Activated CD4-positive, CD25-positive, alpha-beta regulatory T cell treated with anti-CD3 and anti-CD28 coated beads, Interleukin-2, amount 50 U/mL, for 24 hours (primary cell): ENCODE results near the gene TACC2.
"Not testable (repeated sequence)": the region's sequence is repeated elsewhere in the genome, so short reads cannot be mapped to it uniquely, and the experiment has no call there.

Source experiments
- ATAC-seq, 2 donors: fragments of 150-1000 bp; cut with Tn5 transposase; one replicate each; pipeline ENCODE4 v1.10.0; 2021; ENCODE audit warnings: mild to moderate bottlenecking in 1 of 2, moderate library complexity in 1 of 2

Gene TACC2

DNA sequence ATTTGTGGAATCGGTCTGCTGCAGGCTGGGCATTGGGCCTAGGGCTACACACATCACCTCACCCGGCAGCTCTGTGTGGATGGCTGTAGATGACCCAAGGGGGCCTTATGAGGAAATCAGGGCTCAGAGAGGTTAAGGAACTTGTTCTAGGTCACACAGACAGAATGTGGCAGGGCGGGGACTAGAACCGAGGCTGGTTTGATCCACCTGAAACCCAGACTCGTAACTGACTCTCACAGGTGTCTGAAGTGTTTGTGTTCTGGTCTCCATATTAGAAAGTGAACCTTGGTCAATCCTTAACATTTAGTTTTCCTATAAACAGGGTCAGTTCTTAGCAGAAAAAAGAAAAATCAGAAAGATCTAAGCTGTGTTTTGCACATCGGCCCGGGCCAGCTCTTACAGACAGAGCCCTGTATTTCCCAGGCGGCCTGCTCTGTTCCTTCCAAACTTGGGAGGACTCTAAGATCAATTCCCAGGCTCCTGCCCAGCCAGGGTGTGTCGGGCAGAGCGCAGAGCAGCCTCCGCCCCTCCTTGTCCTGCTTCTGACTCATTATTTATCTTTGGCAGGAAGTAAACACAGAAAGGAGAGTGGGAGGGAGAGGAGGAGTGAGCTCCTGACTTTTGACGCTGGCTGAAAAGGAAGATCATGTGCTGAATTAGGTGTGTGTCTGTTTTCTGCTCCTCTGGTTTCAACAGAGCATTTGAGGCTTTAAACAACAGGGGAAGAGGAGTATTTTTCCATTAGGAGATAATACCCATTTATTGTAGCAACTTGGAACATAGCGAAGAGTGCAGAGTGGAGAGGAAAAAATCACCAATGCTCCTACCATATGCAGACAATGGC is 74.1 kb downstream of the TACC2 start:
- ATAC-seq: no peak

- not testable (repeated sequence) for ATAC-seq
Measured at GRCh38 chr10:122066337-122066939, 77.5 kb downstream of the TACC2 start.

- ATAC-seq: no peak
Measured at GRCh38 chr10:122068844-122069243, 79.9 kb downstream of the TACC2 start.

GRCh38 chr10:122072491-122072890 is 83.5 kb downstream of the TACC2 start:
- no peak for ATAC-seq

DNA sequence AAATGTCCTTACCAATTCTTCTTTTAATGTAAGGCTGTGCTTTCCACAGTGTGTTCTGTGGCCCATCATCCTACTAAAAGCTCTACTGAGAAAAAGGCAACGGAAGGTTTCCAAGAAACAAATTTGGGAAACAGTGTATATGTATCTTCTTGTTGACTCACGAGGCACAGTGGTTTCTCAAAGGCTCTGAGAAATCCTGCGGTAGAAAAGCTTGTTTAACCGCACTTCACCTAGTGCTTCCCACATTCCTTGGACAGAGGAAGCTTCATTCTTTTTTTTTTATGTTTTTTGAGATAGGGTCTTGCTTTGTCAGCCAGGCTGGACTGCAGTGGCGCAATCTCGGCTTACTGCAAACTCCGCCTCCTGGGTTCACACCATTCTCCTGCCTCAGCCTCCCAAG is 84.5 kb downstream of the TACC2 start:
- ATAC-seq: no peak

GRCh38 chr10:122075171-122075570 is 86.2 kb downstream of the TACC2 start:
- no peak for ATAC-seq

DNA sequence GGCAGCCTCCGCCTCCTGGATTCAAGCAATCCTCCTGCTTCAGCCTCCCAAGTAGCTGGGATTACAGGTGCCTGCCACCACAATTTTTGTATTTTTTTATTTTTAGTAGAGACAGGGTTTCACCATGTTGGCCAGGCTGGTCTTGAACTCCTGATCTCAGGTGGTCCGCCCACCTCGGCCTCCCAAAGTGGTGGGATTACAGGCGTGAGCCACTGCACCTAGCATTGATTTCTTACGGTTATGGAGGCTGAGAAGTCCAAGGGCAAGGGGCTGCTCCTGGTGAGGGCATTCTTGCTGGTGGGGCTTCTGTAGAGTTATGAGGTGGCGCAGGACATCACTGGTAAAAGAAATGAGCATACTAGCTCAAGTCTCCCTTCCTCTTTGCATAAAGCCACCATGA is 86.9 kb downstream of the TACC2 start:
- not testable (repeated sequence) for ATAC-seq

DNA sequence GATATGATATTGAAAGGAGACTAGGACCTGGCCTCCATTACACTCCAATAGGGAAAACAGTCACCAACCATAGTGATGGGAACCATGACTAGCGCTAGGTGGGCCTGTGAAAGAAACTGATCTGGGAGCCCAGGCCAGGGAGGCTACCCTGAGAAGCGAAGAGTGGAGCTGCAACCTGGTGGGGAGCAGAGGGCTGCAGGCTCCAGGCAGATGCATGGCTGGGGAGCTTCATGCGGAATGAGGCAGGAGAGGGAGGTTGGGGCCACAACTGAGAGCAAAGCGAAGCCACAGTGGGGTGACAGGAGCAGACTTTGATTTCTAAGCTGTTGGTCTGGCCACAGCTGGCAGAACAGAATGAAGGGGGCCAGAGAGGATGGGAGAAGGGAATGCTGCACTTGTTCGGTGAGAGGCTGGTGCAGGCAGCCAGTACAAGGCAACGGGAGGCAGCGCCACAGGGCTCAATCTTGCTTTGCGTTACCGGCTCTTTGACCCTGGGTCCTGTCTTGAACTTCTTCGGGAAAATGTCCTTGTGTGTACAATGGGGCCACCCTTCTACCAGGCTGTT is 88.4 kb downstream of the TACC2 start:
- ATAC-seq: no peak

DNA sequence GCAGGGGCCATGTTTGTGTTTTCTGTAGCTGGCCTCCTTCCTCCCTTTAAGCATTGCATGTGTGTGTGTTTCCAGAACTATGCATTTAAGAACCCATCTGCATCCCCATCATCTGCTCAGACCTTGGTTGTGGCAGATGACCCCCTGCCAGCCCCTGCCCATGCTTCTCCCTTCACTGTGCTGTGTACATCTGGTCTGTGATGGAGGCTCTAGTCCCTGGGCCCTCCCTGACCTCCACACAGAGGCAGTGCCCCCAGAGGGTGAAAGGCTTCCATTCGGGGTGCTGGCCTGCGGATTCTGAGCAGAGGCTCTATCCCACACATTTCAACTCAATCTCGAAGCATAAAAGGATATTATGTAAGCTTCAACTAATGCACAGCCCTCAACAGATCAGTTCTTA is 89.4 kb downstream of the TACC2 start:
- ATAC-seq: no peak

GRCh38 chr10:122078965-122079795 is 90.2 kb downstream of the TACC2 start:
- ATAC-seq: no peak

GRCh38 chr10:122082616-122083477 is 93.9 kb downstream of the TACC2 start:
- ATAC-seq: no peak

GRCh38 chr10:122083478-122084025 is 94.6 kb downstream of the TACC2 start:
- no peak for ATAC-seq

GRCh38 chr10:122084286-122085041 is 95.5 kb downstream of the TACC2 start:
- ATAC-seq: no peak

GRCh38 chr10:122085423-122085911 is 96.5 kb downstream of the TACC2 start:
- ATAC-seq: no peak

DNA sequence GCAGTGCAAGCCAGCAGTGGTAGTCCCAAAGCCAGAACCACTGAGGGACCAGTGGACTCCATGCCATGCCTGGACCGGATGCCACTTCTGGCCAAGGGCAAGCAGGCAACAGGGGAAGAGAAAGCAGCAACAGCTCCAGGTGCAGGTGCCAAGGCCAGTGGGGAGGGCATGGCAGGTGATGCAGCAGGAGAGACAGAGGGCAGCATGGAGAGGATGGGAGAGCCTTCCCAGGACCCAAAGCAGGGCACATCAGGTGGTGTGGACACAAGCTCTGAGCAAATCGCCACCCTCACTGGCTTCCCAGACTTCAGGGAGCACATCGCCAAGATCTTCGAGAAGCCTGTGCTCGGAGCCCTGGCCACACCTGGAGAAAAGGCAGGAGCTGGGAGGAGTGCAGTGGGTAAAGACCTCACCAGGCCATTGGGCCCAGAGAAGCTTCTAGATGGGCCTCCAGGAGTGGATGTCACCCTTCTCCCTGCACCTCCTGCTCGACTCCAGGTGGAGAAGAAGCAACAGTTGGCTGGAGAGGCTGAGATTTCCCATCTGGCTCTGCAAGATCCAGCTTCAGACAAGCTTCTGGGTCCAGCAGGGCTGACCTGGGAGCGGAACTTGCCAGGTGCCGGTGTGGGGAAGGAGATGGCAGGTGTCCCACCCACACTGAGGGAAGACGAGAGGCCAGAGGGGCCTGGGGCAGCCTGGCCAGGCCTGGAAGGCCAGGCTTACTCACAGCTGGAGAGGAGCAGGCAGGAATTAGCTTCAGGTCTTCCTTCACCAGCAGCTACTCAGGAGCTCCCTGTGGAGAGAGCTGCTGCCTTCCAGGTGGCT is 97.7 kb downstream of the TACC2 start:
- ATAC-seq: no peak

GRCh38 chr10:122087436-122087835 is 98.5 kb downstream of the TACC2 start:
- ATAC-seq: no peak

GRCh38 chr10:122089311-122090017 is 100.5 kb downstream of the TACC2 start:
- no peak for ATAC-seq

DNA sequence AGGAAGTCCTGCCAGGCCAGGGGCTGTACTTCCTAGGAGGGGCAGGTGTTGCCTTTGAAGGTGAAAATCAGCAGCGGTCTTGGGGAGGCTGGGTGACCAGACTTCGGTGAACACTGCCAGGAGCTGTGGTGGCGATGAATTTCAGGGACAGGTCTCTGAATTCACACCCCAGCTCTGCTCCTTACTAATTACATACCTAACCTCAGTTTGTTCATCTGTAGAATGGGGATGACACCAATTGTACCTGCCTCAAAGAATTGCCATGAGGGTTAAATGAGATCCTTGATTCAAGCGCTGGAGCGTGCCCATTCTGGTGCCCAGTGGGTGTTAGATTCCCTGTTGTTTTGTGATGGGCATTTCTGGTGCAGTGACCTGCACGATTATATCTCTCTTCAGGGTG is 102.8 kb downstream of the TACC2 start:
- no peak for ATAC-seq

DNA sequence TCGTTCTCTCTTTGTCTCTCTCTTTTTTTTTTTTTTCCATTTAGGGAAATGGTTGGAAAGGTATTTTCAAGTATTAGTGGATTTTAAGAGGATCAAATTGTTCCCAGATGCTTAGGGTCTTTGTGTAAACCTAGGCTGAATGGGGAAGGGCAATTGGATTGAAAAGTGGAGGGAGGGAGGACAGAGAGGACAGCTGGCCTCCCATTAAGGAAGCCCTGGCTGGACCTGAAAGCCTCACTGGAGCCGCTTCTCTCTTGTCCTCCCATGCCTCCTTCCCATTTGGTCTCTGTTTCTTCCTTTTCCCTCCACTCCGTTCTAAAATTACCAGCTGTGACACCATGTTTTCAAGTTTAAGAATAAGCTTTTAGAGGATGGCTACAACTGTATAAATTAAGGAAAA is 104.1 kb downstream of the TACC2 start:
- no peak for ATAC-seq
